Middle frontal gyrus (tissue), 1 donor: ENCODE data around the gene BRK1.
"Not testable (repeated sequence)": the region's sequence is repeated elsewhere in the genome, so short reads cannot be mapped to it uniquely, and the experiment has no call there.

ENCODE experiments used
- DNase-seq: peaks from one replicate; pipeline ENCODE4 v3.0.0-alpha.2; 2015; ENCODE audit warnings: low spot score; ENCODE audit errors: extremely low spot score

BRK1 gene

DNA sequence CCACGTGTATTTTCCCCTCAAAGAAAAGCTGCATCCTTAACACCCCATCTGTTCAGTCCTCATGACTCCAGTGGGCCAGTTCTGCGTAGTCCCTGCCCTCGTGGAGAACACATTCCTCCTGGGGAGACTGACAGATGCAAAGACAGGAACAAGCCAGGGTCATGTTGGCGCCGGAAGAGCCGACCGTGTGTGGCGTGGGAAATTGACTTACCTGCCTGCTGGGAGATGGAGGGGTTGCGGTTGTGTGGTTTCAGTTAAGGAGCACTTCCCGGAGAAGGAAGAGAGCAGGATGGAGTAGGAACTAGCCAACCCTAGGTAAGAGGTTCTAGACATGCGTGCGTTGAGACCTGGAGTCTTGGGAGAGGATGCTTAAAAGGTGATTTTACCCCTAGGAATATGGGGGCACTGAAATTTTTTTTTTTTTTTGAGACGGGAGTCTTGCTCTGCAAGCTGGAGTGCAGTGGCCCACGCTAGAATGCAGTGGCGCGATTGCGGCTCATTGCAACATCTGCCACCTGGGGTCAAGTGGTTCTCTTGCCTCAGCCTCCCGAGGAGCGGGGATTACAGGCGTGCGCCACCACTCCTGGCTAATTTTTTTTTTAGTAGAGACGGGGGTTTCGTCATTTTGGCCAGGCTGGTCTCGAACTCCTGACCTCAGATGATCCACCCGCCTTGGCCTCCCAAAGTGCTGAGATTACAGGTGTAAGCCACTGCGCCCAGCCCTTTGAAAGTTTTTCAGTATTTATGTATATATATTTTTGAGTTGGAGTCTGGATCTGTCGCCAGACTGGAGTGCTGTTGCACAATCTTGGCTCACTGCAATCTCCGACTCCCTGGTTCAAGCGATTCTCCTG is 27.5 kb downstream of the BRK1 start:
- DNase-seq = no peak

DNA sequence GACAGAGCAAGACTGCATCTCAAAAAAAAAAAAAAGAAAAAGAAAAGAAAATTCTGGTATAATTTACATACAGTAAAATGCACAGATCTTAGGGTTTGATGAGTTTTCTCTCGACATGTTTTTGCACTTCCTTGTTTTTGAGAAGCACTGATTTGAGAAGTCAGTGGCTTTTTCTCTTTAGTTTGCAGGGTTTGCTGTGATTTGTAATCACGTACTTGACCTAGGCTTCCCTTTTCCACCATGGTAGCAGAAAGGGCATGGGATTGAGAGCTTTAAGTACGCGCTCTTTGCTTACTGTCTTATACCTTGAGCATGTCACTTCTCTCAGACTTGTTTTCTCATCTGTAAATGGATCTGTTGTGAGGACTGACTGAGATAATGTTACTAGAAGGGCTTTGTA is 30.2 kb downstream of the BRK1 start:
- no peak for DNase-seq

DNA sequence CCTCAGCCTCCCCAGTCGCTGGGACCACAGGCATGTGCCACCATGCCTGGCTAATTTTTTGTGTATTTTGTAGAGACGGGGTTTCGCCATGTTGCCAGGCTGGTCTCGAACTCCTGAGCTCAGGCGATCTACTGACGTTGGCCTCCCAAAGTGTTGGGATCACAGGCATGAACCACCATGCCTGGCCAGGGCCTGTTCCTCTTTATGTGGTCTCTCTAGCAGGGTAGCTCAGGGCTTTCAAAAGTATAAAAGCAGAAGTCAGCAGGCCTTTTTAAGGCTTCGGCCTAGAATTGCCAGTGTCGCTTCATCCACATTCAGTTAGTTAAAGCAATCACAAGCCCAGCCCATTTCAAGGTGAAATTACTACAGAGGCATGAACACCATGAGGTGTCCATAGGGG is 33.8 kb downstream of the BRK1 start:
- DNase-seq = no peak

DNA sequence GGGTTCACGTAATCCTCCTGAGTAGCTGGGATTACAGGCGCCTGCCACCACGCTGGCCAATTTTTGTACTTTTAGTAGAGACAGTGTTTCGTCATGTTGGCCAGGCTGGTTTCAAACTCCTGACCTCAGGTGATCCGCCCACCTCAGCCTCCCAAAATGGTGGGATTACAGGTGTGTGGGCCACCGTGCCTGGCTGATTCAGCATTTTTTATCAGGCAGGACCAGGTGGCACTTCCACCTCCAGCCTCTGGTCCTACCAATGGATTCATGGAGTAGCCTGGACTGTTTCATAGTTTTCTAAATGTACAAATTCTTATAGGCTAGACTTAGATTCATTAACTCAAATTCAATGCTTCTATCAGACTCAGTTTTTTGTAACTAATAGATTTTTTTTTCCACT is 35.5 kb downstream of the BRK1 start:
- no peak for DNase-seq

DNA sequence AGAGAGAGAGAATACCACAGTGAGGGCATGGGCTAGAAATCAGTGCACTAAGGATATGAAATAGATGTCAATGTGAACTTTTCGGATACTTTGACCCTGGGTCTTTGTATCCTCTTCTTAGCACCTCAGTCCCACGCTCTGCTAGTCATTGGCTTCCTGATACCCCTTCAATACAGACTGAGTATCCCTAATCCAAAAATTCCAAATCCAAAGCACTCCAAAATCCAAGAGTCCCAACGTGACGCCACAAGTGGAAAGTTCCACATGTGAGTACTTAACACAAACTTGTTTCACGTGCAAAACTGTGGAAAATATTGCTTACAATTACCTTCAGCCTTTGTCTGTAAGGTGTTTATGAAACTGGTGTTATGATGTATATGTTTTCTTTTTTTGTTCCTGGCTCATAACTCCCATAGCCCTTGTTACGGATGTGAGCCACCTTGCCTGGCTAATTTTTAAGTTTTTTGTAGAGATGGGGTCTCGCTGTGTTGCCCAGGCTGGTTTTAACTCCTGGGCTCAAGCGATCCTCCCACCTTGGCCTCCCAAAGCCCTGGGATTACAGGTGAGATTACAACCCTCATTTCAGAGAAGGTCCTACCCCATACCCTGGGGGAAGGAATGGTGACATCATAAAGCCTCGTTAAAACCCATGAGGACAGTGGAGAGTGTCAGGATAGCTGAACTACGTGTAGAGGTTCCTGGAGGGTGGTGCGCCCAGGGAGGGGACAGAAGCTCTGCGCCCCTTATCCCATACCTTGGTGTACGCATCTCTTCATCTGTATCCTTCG is 39.1 kb downstream of the BRK1 start:
- DNase-seq = no peak

DNA sequence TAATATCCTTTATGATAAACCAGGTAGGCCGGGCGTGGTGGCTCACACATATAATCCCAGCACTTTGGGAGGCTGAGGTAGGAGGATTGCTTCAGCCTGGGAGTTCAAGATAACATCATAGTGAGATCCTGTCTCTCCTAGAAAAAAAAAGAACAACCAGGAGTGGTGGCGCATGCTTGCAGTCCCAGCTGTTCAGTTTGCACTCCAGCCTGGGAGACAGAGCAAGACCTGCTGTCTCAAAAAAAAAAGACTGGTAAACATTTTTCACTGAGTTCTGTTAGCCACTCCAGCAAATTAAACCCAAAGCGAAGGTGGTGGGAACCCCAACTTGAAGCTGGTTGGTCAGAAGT is 39.6 kb downstream of the BRK1 start:
- DNase-seq = no peak

DNA sequence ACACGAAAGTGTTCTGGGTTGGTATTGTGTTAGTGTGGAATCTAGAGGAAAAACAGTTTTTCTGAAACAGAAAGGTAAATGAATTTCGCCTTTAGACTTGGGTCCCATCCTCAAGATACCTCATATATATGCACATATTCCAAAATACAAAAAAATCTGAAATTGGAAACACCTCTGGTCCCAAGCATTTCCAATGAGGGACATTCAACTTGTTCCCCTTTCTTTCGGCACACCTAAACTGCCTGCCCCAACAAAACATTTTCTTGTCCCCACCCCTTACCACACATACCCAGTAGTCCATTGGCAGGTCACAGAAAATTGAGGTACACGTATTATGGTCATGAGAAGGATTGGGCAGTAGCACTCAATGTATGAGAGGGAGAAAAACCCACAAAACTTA is 40.2 kb downstream of the BRK1 start:
- DNase-seq = no peak

DNA sequence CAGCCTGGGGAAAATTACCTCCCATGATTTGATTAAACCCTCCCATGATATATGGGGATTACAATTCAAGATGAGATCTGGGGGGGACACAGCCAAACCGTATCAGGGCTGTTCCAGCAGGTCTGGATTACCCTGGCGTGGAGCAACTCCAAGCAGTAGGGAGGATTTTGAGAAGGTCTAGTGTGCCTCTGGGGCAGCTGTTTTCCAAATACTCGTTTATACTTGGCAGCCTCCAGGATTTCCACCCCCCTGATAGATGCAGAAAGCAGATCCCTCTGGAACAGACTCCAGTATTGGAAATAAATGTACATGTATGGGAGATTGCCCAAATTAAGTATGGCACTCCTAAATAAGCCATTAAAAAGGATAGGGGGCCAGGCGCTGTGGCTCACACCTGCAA is 41.6 kb downstream of the BRK1 start:
- DNase-seq = no peak

DNA sequence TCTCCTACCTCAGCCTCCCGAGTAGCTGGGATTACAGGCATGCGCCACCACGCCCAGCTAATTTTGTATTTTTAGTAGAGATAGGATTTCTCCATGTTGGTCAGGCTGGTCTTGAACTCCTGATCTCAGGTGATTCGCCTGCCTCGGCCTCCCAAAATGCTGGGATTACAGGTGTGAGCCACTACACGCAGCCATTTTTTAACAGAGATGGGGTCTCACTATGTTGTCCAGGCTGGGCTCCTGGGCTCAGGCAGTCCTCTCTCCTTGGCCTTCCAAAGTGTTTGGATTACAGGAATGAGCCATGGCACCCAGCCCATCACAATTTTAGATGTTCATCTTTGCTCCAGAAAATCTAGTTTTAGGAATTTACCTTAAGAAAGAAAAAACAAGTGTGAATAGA is 43.1 kb downstream of the BRK1 start:
- DNase-seq = not testable (repeated sequence)

DNA sequence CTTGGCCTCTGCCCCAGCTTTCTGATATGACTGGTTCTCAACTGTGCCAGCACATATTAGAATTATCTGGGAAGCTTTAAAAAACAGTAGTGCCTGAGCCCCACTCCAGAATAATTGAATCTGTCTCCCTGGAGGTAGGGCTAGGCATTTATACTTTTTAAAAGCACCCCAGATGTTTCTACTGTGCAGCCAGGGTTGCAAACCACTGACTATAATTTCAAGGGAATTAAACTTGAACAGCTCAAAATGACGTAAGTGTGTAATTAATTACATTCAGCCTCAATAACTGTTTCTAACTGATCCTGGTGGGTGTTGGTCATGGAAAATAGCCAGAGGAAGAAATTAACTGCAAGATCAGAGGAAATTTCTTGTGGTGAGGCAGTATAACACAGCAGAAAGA is 44.9 kb downstream of the BRK1 start:
- DNase-seq = no peak

DNA sequence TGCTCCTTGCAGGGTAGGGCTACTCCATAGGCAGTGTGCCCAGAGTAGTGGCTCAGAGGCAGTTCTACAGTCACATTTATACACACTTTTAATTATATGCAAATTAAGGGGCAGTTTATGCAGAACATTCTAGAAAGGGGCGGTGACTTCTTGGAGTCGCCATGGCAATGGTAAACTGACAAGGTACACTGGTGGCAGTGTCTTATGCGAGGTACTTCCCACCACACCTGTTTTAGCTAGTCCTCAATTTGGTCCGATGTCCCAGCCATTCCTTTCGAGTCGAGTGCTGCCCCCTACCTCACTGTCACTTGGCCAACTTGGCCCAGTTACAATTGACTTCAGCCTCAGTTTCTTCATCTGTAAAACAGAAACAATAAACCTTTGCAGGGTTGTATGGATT is 45.5 kb downstream of the BRK1 start:
- no peak for DNase-seq

DNA sequence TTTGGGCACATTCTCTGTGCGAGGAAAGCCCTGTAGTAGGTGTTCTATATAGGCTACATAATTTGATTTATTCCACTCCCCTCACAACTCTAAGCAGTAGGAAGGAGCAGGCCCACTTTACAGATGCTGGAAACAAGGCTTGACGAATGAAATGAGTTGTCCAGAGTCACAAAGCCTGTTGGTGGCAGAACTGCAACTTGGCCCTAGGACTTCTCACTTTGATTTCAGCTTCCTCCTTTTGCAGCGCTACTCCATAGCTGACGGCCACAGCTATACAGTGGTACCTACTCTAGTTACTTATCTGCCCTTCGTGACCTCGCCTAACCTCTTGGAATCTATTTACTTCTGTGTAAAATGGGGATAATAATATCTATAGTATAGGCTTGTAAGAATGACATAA is 46.7 kb downstream of the BRK1 start:
- DNase-seq = no peak

DNA sequence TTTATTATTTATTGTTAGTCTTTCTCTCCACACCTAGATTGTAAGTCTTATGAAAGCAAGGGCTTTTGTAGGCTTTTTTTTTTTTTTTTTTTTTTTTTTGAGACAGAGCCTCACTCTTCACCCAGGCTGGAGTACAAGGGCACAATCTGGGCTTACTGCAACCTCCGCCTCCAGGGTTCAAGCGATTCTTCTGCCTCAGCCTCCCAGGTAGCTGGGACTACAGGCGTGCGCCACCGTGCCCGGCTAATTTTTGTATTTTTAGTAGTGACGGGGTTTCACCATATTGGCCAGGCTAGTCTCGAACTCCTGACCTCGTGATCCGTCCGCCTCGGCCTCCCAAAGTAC is 48.7 kb downstream of the BRK1 start:
- DNase-seq = not testable (repeated sequence)

DNA sequence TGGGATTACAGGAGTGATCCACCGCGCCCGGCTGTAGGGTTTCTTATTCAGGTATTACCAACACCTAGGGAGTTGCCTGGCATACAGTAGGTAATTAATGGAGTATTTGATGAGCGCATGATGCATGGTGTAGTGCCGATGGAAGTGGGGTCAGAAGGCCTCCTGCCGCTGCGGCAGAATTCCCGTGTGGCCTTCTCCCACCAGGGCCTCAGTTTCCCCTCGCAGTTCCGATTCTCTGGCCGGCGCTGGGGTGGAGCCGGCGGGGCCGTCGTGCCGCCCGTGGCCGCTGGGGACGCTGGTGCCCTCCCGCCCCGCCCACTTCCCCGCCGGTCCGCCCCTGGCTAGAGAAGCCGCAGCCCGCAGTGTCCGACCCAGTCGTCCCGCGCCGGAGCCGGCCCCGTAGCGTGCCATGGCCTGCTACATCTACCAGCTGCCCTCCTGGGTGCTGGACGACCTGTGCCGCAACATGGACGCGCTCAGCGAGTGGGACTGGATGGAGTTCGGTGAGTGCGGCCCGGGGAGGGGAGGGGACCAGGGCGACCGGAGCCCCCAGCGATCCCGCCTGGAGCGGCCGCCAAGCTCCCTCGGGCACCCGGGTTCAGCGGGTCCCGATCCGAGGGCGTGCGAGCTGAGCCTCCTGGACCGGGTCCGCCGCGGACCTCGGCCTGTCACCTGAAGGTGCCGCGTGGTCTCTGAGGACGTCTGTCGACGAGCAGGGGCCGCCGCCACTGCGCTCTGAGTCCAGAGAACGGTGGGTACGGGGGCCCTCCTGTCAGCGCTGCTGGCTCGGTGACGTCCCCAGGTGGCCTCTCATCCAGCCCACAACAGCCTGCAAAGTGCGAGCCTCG is 49.3 kb downstream of the BRK1 start, which contains the start of gene IRAK2:
IRAK2 (plus strand) TSS at position 374 of the 848 bp plus-strand sequence; CDS start at position 410, 36 bp downstream.
- DNase-seq = no peak

DNA sequence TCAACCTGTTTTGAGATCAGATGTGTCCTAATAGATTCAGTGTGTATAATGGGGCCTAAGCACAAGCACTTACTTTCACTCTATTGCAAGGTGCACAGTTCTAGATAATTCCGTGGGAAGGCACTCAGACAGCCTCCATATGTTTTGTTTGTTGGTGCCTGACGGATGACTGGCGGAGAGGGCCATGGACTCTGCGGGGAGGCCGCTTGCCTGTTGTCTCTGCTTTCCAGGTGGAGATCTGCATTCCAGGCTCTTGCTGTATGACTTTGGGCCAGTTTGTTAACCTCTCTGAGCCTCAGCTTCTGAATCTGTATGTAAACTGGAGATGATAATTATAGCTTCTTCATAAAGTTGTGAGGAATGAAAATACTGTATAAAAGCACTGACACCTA is 50.7 kb downstream of the BRK1 start:
- DNase-seq = no peak

DNA sequence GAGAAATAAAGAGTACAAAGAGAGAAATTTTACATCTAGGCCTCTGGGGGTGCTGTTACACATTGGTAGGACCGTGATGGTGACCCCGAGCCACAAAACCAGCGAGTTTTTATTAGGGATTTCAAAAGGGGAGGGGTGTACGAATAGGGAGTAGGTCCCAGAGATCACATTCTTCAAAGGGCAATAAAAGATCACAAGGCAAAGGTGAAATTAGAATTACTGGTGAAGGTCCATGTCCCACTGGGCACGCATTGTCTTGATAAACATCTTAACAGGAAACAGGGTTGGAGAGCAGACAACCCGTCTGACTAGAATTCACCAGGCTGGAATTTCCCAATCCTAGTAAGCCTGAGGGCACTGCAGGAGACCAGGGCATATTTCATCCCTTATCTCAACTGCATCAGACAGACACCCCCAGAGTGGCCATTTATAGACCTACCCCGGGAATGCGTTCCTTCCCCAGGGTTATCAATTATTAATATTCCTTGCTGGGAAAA is 53.6 kb downstream of the BRK1 start:
- DNase-seq = no peak

DNA sequence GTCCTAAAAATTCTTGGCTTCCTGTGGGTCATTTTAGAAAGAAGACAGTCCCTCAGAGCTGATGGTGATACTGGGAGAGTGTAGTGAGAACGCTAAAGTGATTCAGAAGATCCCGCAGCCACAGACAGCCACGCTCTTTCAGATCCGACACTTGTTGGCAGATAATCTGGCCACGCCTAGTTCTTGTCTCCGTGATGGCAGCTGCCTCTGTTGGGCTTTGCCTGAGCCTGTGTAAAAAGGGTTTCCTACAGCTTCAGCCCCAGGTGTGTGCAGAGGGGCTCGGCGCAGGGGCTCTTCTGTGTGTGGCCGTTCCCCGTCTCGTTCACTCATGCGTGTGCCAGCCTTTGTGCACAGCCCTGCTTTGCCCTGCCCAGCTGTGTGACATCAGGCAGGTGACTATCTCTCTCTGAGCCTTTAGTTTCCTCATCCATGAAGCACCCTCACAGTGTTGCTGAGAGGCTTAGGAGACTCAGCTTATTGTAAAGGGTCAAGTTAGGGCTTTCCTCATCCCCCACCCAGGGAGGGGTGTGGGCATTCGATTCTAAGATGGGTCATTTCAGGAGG is 55.5 kb downstream of the BRK1 start:
- DNase-seq = no peak

DNA sequence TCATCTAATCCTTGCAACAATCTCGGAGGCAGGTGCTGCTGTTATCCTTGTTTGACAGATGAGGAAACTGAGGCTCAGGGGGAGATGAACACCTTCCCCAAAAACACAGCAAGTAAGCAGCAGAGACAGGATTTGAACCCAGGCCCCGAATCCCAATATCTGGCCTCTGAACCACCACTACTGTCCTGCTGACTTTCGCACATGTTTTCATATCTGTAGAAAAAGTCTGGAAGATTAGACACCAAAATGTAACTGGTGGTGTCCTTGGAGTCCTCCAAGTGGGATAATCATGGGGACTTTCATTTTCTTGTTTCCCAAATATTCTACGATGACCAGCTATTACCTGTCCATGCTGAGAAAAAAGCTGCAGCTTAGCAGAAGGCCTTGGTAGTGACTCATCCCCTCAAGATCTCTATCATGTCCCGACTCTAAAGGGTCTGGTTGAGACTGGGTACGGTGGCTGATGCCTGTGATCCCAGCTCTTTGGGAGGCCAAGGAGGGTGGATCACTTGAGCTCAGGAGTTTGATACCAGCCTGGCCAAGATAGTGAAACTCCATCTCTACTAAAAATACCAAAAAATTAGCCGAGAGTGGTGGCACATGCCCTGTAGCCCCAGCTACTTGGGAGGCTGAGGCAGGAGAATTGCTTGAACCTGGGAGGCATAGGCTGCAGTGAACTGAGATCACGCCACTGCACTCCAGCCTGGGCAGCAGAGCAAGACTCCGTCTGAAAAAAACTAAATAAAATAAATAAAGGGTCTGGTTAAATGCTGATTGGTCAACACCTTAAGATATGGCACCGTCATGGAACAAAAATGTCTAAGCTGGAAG is 57.8 kb downstream of the BRK1 start:
- DNase-seq = no peak

DNA sequence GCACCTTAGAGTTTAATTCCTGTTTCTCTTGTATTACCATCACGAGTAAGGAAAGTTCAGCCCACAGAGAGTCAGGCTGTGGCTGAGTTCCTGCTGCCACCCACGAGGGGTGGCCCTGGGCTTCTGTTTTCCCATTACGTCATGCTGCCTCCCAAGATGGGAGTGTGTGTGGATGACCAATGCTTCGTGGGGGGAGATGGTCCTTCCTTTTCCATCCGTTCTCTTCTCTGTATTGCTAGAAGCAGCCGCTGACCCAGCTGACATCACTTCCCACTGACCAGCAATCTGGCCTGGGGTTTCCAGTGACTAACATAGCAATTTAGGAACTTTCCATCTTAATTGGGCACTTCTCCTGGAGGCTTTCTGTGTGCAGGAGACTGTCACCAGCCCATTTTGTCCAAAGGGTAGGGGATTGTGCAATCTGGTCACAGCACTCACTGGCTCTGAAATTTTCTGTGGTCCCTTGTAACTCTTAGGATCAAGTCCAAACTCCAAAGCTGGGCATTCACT is 58.5 kb downstream of the BRK1 start:
- DNase-seq = peak; percentile 36

DNA sequence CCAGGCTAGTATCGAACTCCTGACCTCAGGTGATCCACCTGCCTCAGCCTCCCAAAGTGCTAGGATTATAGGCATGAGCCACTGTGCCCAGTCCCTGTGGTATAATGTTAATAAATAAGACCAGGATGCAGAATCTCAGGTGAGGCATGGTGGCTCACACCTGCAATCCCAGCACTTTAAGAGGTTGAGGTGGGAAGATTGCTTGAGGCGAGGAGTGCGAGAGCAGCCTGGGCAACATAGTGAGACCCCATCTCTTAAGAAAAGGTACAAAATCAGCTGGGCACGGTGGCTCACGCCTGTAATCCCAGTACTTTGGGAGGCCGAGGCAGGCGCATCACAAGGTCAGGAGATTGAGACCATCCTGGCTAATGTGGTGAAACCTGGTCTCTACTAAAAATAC is 59.9 kb downstream of the BRK1 start:
- DNase-seq = not testable (repeated sequence)
